CD1c-positive myeloid dendritic cell (primary cell): ENCODE results near the gene MVD.
"Not testable (repeated sequence)": the region's sequence is repeated elsewhere in the genome, so short reads cannot be mapped to it uniquely, and the experiment has no call there.

Experiments
- DNase-seq: peaks from one replicate; pipeline ENCODE4 v3.0.0-alpha.2; 2016; ENCODE audit errors: extremely low spot score

MVD gene

GRCh38 chr16:88681709-88682451 lies 19.0 kb upstream of the MVD start:
- DNase-seq = peak; percentile 95

GRCh38 chr16:88681084-88681680 lies 18.3 kb upstream of the MVD start:
- DNase-seq = no peak

GRCh38 chr16:88680554-88681083 lies 17.7 kb upstream of the MVD start:
- DNase-seq = no peak

- DNase-seq = no peak
Observed at GRCh38 chr16:88678224-88678979, 15.5 kb upstream of the MVD start.

GRCh38 chr16:88677721-88678120 lies 14.8 kb upstream of the MVD start:
- DNase-seq = no peak

- DNase-seq = no peak
Observed at GRCh38 chr16:88676502-88677242, 13.8 kb upstream of the MVD start.

GRCh38 chr16:88673716-88674379 lies 11.0 kb upstream of the MVD start:
- DNase-seq = no peak

GRCh38 chr16:88672776-88673175 lies 9.9 kb upstream of the MVD start:
- no peak for DNase-seq

GRCh38 chr16:88671806-88672205 lies 8.9 kb upstream of the MVD start:
- DNase-seq = no peak

- DNase-seq = no peak
Observed at GRCh38 chr16:88669980-88670379, 7.1 kb upstream of the MVD start.

GRCh38 chr16:88669493-88669892 lies 6.6 kb upstream of the MVD start:
- DNase-seq = not testable (repeated sequence)

GRCh38 chr16:88667461-88667860 lies 4.6 kb upstream of the MVD start:
- DNase-seq = no peak

- DNase-seq = no peak
Observed at GRCh38 chr16:88665570-88665969, 2.7 kb upstream of the MVD start.

- no peak for DNase-seq
Observed at GRCh38 chr16:88665148-88665547, 2.3 kb upstream of the MVD start.

- DNase-seq = no peak
Observed at GRCh38 chr16:88662222-88662842, 559 bp downstream of the MVD start.

GRCh38 chr16:88661468-88661867 lies 1.4 kb downstream of the MVD start:
- DNase-seq = no peak

GRCh38 chr16:88659160-88659559 lies 3.7 kb downstream of the MVD start:
- no peak for DNase-seq

- DNase-seq = no peak
Observed at GRCh38 chr16:88658714-88659113, 4.2 kb downstream of the MVD start.

GRCh38 chr16:88657371-88657770 lies 5.5 kb downstream of the MVD start:
- no peak for DNase-seq

GRCh38 chr16:88656291-88656980 lies 6.5 kb downstream of the MVD start:
- DNase-seq = no peak
